RWPE1 (cell line): ENCODE results near the gene LAPTM5.

Experiments used
- CTCF ChIA-PET: fragments of 350-600 bp; sonication (Branson Sonifier 250); formaldehyde crosslinking; extraction: SDS; loops from one replicate; lab custom pipeline; 2021; lab: Yijun Ruan, JAX
- POLR2A ChIA-PET: fragments of 400-600 bp; formaldehyde crosslinking; extraction: SDS; loops from one replicate; lab custom pipeline; 2020; ENCODE audit warnings: antibody characterized with exemption; ENCODE audit not compliant: low non-redundant PET; lab: Yijun Ruan, JAX
- DNase-seq: peaks from one replicate; pipeline ENCODE4 v3.0.0; 2012; ENCODE audit warnings: low spot score
- H3K27ac ChIP-seq: fragments of 450-650 bp; 2 replicates; pipeline ENCODE4 v1.5.1; 2017
- TF ChIP-seq, protein P1 (sequence below): fragments of 450-650 bp; conservative IDR thresholded peaks from 2 replicates; pipeline ENCODE4 v1.5.1; 2017; ENCODE audit warnings: low read depth, mild to moderate bottlenecking

LAPTM5 gene, protein sequence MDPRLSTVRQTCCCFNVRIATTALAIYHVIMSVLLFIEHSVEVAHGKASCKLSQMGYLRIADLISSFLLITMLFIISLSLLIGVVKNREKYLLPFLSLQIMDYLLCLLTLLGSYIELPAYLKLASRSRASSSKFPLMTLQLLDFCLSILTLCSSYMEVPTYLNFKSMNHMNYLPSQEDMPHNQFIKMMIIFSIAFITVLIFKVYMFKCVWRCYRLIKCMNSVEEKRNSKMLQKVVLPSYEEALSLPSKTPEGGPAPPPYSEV

DNA sequence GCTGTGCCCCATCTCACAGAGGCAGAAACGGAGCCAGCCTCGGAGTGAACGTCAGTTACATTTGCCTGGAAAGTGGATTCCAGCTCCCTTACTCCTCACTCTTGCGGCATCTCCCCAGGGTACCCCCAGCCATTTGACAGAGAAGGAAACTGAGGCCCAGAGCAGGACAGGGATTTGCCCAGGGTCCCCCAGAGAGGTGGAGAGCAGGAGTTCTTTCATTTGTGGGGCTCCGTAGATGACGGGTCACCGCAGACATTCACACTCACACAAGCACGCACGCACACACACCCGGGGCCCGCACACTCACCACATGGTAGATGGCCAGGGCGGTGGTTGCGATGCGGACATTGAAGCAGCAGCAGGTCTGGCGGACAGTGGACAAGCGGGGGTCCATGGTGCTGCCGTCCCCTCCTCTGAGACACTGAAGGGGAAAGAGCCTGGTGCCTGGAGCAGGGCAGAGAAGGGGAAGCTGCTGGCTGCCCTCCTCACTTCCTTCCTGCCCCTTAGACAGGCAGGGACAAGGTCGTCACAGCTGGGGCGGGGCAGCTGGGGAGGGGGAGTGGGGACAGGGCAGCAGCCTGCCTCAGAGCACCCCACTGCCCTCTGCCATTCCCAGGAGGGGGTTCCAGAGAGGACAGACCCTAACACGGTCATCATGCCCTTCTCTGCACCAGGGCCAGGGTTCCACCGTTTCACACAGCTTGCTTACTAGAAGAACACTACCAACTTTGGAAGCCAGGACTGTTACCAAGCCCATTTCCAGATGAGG is at the start of gene LAPTM5:
LAPTM5 (minus strand) TSS at position 423 of the 769 bp plus-strand sequence; CDS start at position 394, 29 bp downstream.
- ChIA-PET CTCF (interaction anchor here (0.6 to 1.2 kb wide), 5 partner anchors 14 to 549 kb away, joined by 3 to 5 read pairs (median 3); no protein-coding TSS in a partner anchor), POLR2A (interaction anchor here (1.3 kb wide), 1 partner anchor 39 kb away, joined by 3 read pairs; no protein-coding TSS in a partner anchor)
- DNase-seq, result no peak
- peak within 1 kb of the TSS; percentile 87 for H3K27ac ChIP-seq
- TF ChIP-seq, protein P1, sequence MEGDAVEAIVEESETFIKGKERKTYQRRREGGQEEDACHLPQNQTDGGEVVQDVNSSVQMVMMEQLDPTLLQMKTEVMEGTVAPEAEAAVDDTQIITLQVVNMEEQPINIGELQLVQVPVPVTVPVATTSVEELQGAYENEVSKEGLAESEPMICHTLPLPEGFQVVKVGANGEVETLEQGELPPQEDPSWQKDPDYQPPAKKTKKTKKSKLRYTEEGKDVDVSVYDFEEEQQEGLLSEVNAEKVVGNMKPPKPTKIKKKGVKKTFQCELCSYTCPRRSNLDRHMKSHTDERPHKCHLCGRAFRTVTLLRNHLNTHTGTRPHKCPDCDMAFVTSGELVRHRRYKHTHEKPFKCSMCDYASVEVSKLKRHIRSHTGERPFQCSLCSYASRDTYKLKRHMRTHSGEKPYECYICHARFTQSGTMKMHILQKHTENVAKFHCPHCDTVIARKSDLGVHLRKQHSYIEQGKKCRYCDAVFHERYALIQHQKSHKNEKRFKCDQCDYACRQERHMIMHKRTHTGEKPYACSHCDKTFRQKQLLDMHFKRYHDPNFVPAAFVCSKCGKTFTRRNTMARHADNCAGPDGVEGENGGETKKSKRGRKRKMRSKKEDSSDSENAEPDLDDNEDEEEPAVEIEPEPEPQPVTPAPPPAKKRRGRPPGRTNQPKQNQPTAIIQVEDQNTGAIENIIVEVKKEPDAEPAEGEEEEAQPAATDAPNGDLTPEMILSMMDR, result no peak

DNA sequence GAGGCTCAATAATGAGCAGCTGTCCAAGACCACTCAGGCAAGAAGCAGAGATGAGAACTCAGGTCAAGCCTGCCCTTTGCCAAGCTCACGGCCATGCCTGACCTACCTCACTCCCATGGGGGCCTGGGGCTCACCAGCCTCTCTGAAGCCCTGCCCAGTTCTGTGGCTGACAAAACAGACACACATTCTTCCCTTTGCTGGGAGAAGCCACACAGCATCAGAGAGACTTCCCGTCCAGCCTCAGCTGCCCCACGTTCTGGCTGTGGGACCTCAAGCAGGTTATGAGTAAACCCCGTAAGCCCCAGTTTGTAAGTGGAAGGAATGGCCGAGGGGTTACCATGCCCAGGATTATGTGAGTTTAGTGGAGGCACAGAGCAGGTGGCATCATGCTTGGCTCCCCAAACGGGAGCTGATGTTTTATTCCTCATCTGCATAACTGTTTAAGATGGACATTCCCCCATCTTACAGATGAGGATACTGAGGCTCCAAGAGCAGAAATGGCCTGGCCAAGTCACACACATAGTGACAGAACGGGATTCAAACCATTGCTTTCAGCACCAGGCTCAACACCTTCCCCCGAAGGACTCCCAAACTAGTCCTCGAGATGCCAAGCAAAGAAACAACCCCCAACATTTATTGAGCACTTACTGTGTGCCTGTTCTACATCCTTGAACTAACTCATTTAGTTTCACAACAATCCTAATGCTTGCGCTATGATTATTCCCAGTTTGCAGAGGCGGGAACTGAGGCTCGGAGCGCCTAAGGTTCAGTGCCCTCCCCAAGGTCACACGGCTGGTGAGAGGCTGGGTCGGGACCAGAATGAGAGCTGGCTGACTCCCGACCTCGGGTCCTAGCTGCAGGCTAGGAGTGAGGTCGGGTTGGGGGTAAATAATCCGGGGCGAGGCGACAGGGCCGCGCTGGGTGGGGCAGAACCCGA is 49.1 kb upstream of the LAPTM5 start:
- POLR2A ChIA-PET, result no interaction called here
- no peak for DNase-seq
- CTCF ChIA-PET, result interaction anchor here (1.2 to 7.5 kb wide), 3 partner anchors 88 to 123 kb away, joined by 3 to 186 read pairs (median 7); partner anchors contain the start of gene SDC3
- no peak overlapping the region for H3K27ac ChIP-seq
- TF ChIP-seq, protein P1, result no peak

DNA sequence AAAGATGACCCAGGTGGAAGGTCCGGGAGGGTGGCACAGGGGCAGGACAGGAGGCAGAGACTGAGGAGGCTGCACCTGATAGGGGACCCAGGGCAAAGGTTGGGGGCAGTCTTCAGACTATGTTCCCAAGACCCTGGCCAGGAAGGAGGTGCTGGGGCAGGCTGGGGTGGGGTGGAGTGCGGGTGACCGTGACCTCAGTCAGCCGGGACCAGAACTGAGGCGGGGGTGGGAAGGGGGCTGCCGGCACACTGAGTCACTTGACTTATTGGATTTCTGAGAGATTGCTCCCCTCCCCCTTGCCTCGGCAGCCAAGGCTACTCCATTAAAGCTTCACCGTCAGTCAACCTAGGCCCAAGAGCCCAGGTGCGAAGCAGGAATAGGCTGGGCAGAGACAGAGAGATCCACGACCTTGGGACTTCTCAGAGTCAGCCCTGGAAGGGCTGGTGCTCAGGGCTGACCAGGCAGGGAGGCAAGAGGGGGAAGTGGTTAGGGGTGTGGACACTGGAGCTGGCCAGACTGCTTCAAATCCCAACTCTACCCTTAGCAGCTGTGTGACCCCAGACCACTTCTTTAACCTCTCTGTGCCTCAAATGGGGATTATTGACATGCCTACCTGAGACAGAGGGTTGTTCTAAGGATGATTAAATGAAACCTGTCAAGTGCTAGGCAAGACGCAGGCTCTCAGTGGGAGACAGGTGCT is 47.9 kb upstream of the LAPTM5 start:
- ChIA-PET POLR2A (no interaction called here), CTCF (interaction anchor here (0.6 to 7.5 kb wide), 5 partner anchors 15 to 542 kb away, joined by 3 to 186 read pairs (median 5); partner anchors contain the start of gene SDC3)
- TF ChIP-seq, protein P1, result no peak
- DNase-seq, result no peak
- H3K27ac ChIP-seq, result no peak overlapping the region

DNA sequence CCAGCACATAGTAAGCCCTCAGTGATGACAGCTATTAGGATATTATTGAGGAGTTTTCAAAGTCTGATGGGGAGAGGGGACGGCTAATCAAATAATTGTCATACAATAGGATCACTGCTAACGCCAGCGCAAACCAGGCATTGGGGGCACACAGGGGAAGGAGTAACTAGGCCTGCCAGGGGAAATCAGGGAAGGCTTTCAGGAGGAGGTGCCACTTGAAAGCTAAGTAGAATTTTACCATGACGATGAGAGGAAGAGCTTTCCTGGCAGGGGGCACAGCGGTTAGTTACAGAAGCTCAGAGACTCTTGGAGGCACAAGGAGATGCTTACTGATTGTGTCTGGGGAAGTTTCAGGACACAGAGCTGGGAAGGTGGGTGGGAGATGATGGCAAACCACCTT is 47.2 kb upstream of the LAPTM5 start:
- ChIA-PET CTCF (interaction anchor here (0.9 to 7.5 kb wide), 3 partner anchors 14 to 124 kb away, joined by 5 to 186 read pairs (median 7); partner anchors contain the start of gene SDC3), POLR2A (no interaction called here)
- H3K27ac ChIP-seq, result no peak overlapping the region
- no peak for DNase-seq
- TF ChIP-seq, protein P1, result no peak

DNA sequence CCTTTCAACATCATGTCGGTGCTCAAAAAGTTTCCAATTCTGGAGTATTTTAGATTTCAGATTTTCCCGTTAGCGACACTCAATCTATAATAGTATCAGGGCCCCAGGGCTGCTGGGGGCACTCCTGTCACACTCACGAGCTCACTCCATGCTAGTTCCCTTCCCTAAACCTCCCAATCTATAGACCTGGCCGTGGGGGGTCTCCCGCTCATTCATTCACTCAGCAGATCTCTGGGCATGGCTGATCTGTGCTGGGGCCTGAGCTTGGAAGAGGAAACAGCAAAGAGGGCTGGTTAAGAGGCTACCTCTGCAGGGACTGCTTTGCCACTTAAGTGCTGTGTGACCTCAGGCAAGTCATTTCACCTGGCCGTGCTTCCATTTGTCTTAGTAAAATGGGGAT is 46.8 kb upstream of the LAPTM5 start:
- DNase-seq, result no peak
- no peak overlapping the region for H3K27ac ChIP-seq
- ChIA-PET POLR2A (no interaction called here), CTCF (interaction anchor here (0.7 to 7.5 kb wide), 3 partner anchors 61 to 125 kb away, joined by 5 to 186 read pairs (median 7); partner anchors contain the start of gene SDC3)
- TF ChIP-seq, protein P1, result no peak
